ENCODE results near the gene HMGXB4. TPM values are rescaled to one million over a fixed set of nuclear protein-coding genes. Genes with fewer than 3 reads are reported as not detected.
A peak's percentile ranks its signal among the peaks of the same experiment; 100 is the strongest.

The HMGXB4 gene
- total and polyA plus RNA-seq, 2 of the 13 experiments (the other 11 are each of a cell fraction or from before 2014, with no cell fraction given), result 13.9 to 16.3 TPM

DNA sequence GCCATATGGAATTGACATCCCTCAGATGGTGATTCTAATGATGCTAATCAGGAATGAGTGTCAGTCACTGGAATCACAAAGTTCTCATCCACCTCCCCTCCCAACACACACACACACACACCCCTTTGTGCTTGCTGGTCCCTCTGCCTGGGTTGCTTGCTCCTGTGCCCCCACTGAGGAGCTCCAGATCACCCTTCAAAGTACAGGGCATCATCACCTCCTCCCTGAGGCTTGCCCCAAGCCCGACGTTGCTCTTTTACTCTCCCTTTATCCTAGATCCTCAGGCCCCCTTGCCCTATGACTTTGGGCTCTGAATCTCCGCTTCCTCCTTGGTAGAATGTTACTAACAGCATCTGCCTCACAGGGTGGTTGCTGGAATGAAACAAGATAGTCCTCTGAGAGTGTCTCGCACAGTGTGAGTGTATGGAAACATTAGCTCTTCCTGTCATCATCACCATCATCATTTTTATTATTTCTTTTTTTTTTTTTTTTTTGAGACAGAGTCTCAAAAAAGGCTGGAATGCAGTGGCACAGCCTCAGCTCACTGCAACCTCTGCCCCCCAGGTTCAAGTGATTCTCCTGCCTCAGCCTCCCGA is 45.8 kb downstream of the HMGXB4 start (continued):
- TF ChIP-seq, protein P1, sequence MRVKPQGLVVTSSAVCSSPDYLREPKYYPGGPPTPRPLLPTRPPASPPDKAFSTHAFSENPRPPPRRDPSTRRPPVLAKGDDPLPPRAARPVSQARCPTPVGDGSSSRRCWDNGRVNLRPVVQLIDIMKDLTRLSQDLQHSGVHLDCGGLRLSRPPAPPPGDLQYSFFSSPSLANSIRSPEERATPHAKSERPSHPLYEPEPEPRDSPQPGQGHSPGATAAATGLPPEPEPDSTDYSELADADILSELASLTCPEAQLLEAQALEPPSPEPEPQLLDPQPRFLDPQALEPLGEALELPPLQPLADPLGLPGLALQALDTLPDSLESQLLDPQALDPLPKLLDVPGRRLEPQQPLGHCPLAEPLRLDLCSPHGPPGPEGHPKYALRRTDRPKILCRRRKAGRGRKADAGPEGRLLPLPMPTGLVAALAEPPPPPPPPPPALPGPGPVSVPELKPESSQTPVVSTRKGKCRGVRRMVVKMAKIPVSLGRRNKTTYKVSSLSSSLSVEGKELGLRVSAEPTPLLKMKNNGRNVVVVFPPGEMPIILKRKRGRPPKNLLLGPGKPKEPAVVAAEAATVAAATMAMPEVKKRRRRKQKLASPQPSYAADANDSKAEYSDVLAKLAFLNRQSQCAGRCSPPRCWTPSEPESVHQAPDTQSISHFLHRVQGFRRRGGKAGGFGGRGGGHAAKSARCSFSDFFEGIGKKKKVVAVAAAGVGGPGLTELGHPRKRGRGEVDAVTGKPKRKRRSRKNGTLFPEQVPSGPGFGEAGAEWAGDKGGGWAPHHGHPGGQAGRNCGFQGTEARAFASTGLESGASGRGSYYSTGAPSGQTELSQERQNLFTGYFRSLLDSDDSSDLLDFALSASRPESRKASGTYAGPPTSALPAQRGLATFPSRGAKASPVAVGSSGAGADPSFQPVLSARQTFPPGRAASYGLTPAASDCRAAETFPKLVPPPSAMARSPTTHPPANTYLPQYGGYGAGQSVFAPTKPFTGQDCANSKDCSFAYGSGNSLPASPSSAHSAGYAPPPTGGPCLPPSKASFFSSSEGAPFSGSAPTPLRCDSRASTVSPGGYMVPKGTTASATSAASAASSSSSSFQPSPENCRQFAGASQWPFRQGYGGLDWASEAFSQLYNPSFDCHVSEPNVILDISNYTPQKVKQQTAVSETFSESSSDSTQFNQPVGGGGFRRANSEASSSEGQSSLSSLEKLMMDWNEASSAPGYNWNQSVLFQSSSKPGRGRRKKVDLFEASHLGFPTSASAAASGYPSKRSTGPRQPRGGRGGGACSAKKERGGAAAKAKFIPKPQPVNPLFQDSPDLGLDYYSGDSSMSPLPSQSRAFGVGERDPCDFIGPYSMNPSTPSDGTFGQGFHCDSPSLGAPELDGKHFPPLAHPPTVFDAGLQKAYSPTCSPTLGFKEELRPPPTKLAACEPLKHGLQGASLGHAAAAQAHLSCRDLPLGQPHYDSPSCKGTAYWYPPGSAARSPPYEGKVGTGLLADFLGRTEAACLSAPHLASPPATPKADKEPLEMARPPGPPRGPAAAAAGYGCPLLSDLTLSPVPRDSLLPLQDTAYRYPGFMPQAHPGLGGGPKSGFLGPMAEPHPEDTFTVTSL (CRISPR knock-in tag; IDR thresholded peaks at IDR 0.05; ENCODE audit: borderline replicate concordance), result no peak

DNA sequence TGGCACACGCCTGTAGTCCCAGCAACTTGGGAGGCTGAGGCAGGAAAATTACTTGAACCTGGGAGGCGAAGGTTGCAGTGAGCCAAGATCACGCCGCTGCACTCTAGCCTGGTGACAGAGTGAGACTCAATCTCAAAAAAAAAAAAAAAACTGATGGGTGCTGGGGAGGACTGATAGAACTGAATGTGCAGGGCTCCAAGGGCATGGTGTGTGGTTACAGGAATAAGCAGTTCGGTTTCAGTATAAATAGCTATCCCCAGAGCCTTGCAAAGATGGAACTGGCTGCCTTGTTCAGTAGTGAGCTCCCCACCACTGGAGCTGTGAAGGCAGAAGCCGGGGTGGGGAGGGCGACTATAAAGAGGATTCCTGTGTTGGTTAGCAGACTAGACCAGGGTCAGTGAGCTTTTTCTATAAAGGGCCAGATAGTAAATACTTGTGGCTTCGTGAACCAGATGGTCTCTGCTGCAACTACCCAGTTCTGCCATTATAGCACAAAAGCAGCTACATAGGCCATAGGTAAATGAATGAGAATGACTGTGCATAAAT is 48.3 kb downstream of the HMGXB4 start:
- TF ChIP-seq NFE2L2 (IDR thresholded peaks at IDR 0.05; ENCODE audit: low read length) (peak; percentile 41; the same call in 1 of the 2 replicates), WIZ (CRISPR knock-in tag; IDR thresholded peaks at IDR 0.05) (no peak)
- Histone ChIP-seq H2AFZ (ENCODE audit: low read length) (no peak overlapping the region), H3K4me3 (replicated peaks in 1 of 3; ENCODE audit: insufficient read depth in 1 of 3, low read depth in 2 of 3, low read length in 3 of 3) (no peak overlapping the region), H3K27ac (ENCODE audit: extremely low read length, insufficient read depth, low read length) (no peak overlapping the region), H3K9ac (ENCODE audit: insufficient read depth, low read depth, low read length) (no peak overlapping the region), H3K9me3 (ENCODE audit: low read length) (no peaks in the 10 kb centered on the region), H3K79me2 (ENCODE audit: insufficient read depth, low read length) (peaks cover 61% of the 10 kb centered on the region), H3K27me3 (ENCODE audit: control insufficient read depth in 1 of 2, insufficient read depth in 2 of 2, low read length in 2 of 2) (no peaks in the 10 kb centered on the region; a peak in 1 of 5 replicates), H4K20me1 (ENCODE audit: insufficient read depth, low read length) (no peaks in the 10 kb centered on the region; the same call in 1 of the 2 replicates), H3K4me2 (ENCODE audit: low read depth, low read length) (no peak overlapping the region), H3K36me3 (replicated peaks in 1 of 2; ENCODE audit: control insufficient read depth in 1 of 2, insufficient read depth in 2 of 2, low read length in 2 of 2) (peaks cover 4 to 18% of the 10 kb centered on the region in 2 experiments; a peak in 3 of 5 replicates), H3K4me1 (ENCODE audit: insufficient read depth, low read length) (peaks cover 52% of the 10 kb centered on the region)
- 85% methylated on average over 8 of the region's 8 CpGs for WGBS (ENCODE audit: low lambda C conversion rate)
- no TSS peak for BruUV-seq (replicated peaks)
- no peak for ATAC-seq
- intact Hi-C loops (cut with micrococcal nuclease; ENCODE audit: unreplicated experiment), result no loop called here
- in situ Hi-C loops (cut with HindIII; ENCODE audit: extremely low pct_ligation_motif_present, low pct_unique_long_range_greater_than_20kb), result no loop called here
- CTCF ChIA-PET (ENCODE audit: low intra/inter-chr PET ratio, low total read pairs), result no interaction called here
- no peak for FAIRE-seq
- POLR2A ChIA-PET, result interaction anchor here (0.8 to 1.9 kb wide), 2 partner anchors 21 to 23 kb away, joined by 3 to 9 read pairs; no protein-coding TSS in a partner anchor
- DNase-seq (ENCODE audit: low spot score), result no peak

All from HepG2 (cell line).